NB4 (cell line): ENCODE results near the gene EDEM1.

Experiments
- MYC ChIP-seq: IDR thresholded peaks from 2 replicates; pipeline ENCODE4 v1.6.1; 2011; ENCODE audit warnings: low read depth, low read length
- POLR2A ChIP-seq: IDR thresholded peaks from 2 replicates; pipeline ENCODE4 v1.6.1; 2011; ENCODE audit warnings: mild to moderate bottlenecking; ENCODE audit not compliant: insufficient read length; ENCODE audit errors: extremely low read depth
- TF ChIP-seq, protein P1 (sequence below): IDR thresholded peaks from one replicate; pipeline ENCODE4 v1.5.1; 2012; ENCODE audit warnings: low read depth, low read length
- TF ChIP-seq, protein P2 (sequence below): IDR thresholded peaks from 2 replicates; pipeline ENCODE4 v1.6.1; 2011; ENCODE audit warnings: low read depth, low read length

DNA sequence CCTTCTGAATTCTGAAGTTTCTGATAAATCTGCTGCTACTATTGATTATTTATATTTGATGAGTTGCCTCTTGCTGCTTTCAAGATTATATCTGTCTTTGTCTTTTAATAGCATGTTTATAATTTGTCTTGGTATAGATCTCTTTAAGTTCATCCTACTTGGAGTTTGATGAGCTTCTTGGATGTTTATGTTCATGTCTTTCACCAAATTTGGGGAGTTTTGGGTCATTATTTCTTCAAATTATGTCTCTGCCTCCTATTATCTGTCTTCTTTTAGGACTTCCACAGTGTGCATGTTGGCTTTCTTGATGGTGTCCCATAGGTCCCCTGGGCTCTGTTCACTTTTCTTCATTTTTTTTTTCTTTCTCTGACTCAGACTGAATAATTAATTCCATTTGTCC, 32.3 kb upstream of the EDEM1 start:
- TF ChIP-seq POLR2A (no peak), MYC (no peak)
- TF ChIP-seq, protein P1, sequence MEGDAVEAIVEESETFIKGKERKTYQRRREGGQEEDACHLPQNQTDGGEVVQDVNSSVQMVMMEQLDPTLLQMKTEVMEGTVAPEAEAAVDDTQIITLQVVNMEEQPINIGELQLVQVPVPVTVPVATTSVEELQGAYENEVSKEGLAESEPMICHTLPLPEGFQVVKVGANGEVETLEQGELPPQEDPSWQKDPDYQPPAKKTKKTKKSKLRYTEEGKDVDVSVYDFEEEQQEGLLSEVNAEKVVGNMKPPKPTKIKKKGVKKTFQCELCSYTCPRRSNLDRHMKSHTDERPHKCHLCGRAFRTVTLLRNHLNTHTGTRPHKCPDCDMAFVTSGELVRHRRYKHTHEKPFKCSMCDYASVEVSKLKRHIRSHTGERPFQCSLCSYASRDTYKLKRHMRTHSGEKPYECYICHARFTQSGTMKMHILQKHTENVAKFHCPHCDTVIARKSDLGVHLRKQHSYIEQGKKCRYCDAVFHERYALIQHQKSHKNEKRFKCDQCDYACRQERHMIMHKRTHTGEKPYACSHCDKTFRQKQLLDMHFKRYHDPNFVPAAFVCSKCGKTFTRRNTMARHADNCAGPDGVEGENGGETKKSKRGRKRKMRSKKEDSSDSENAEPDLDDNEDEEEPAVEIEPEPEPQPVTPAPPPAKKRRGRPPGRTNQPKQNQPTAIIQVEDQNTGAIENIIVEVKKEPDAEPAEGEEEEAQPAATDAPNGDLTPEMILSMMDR, result no peak
- TF ChIP-seq, protein P2, sequence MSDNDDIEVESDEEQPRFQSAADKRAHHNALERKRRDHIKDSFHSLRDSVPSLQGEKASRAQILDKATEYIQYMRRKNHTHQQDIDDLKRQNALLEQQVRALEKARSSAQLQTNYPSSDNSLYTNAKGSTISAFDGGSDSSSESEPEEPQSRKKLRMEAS, result no peak
